Astrocyte (in vitro differentiated cells and primary cell): ENCODE measurements around the gene NKAIN2. TPM values are rescaled to one million over a fixed set of nuclear protein-coding genes. Genes with fewer than 3 reads are reported as not detected.

ENCODE experiments used
- DNase-seq: peaks from one replicate; pipeline ENCODE4 v3.0.0-alpha.2; 2010; ENCODE audit warnings: low read depth
- FAIRE-seq: peaks from 2 replicates; lab custom pipeline; 2011; peaks lifted over from hg19 to GRCh38; lab: Jason Lieb, UNC
- H2AFZ ChIP-seq: 2 replicates; pipeline ENCODE4 v1.6.0; 2012; ENCODE audit warnings: low read depth, low read length, inconsistent platforms
- H3K27ac ChIP-seq: 2 replicates; pipeline ENCODE4 v1.5.1; 2011; ENCODE audit warnings: low read depth, low read length, inconsistent platforms
- H3K27me3 ChIP-seq: 2 replicates; pipeline ENCODE4 v1.6.0; 2011; ENCODE audit warnings: low read length, inconsistent platforms; ENCODE audit not compliant: insufficient read depth
- H3K36me3 ChIP-seq: 2 replicates; pipeline ENCODE4 v1.5.1; 2011; ENCODE audit warnings: low read length, inconsistent platforms; ENCODE audit not compliant: insufficient read depth
- H3K4me1 ChIP-seq: 2 replicates; pipeline ENCODE4 v1.5.1; 2011; ENCODE audit warnings: low read length, inconsistent platforms; ENCODE audit not compliant: insufficient read depth
- H3K4me2 ChIP-seq: 2 replicates; pipeline ENCODE4 v1.6.0; 2012; ENCODE audit warnings: low read length, inconsistent platforms
- H3K4me3 ChIP-seq: 2 replicates; pipeline ENCODE4 v1.5.1; 2011; ENCODE audit warnings: low read depth, mild to moderate bottlenecking, low read length, inconsistent platforms; ENCODE audit not compliant: insufficient read depth
- H3K79me2 ChIP-seq: 2 replicates; pipeline ENCODE4 v1.6.0; 2012; ENCODE audit warnings: mild to moderate bottlenecking, low read length, inconsistent platforms; ENCODE audit not compliant: insufficient read depth
- H3K9ac ChIP-seq: 2 replicates; pipeline ENCODE4 v1.6.0; 2012; ENCODE audit warnings: mild to moderate bottlenecking, low read length, inconsistent platforms
- H3K9me3 ChIP-seq: 2 replicates; pipeline ENCODE4 v1.5.1; 2012; ENCODE audit warnings: low read depth, mild to moderate bottlenecking, low read length, inconsistent platforms; ENCODE audit not compliant: insufficient read depth
- H4K20me1 ChIP-seq: 2 replicates; pipeline ENCODE4 v1.6.0; 2012; ENCODE audit warnings: low read length, inconsistent platforms; ENCODE audit not compliant: insufficient read depth
- H3K27ac Mint-ChIP-seq: one replicate; pipeline ENCODE4 v1.8.0; 2021; ENCODE audit warnings: mild to moderate bottlenecking, mixed read lengths; ENCODE audit not compliant: unreplicated experiment
- H3K27me3 Mint-ChIP-seq: one replicate; pipeline ENCODE4 v1.8.0; 2021; ENCODE audit warnings: low read depth, mixed read lengths; ENCODE audit not compliant: unreplicated experiment
- H3K36me3 Mint-ChIP-seq: one replicate; pipeline ENCODE4 v1.8.0; 2021; ENCODE audit warnings: low read depth, mixed read lengths; ENCODE audit not compliant: unreplicated experiment
- H3K4me1 Mint-ChIP-seq: one replicate; pipeline ENCODE4 v1.8.0; 2021; ENCODE audit warnings: low read depth, mixed read lengths; ENCODE audit not compliant: unreplicated experiment
- H3K4me3 Mint-ChIP-seq: one replicate; pipeline ENCODE4 v1.8.0; 2021; ENCODE audit warnings: mild to moderate bottlenecking, moderate library complexity, mixed read lengths; ENCODE audit not compliant: unreplicated experiment
- H3K9me3 Mint-ChIP-seq: one replicate; pipeline ENCODE4 v1.8.0; 2021; ENCODE audit warnings: mild to moderate bottlenecking, mixed read lengths; ENCODE audit not compliant: unreplicated experiment
- CTCF ChIP-seq: IDR thresholded peaks from 2 replicates; pipeline ENCODE4 v1.5.1; 2011; ENCODE audit warnings: low read depth, mild to moderate bottlenecking, inconsistent platforms, low read length, moderate library complexity; ENCODE audit not compliant: insufficient read depth
- EZH2 ChIP-seq: IDR thresholded peaks from 2 replicates; pipeline ENCODE4 v1.6.1; 2012; ENCODE audit warnings: mild to moderate bottlenecking, low read length, inconsistent platforms; ENCODE audit not compliant: insufficient read depth
- total RNA-seq: library from RNA; stranded (reverse); gene quantifications from 2 replicates; pipeline ENCODE4 v1.2.1, GENCODE V29; 2021

NKAIN2 gene
- total RNA-seq, 1 donor from 2014 or later: 0.07 TPM

DNA sequence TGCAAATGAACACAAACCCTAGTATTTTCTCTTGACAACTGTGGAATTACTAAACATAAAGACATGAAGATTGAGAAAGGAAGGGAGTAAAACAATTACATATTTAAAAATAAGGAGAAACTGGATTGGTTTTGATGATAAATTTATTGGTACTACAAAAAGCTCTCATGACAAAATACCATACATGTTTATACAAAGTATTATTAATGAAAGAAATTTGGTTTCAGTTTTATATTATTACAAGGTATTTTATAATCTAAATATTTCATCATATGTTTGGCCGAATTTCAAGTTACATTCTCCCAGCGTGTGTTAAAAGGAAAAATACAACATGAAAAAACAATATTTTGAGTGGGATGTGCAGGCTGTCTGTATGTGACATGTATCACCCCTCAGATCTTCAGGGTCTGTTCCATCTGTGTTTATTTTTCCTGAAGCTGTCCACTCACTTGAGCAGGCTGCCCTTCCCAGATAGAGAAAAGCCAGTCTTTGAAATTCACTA lies 568.4 kb downstream of the NKAIN2 start:
- FAIRE-seq (no peak), DNase-seq (no peak)
- no peak for TF ChIP-seq EZH2
- TF ChIP-seq CTCF: no peak
- peaks cover 12% of the 10 kb centered on the region for H3K4me1 Mint-ChIP-seq
- Histone ChIP-seq H4K20me1 (no peaks in the 10 kb centered on the region), H3K9ac (no peak overlapping the region), H2AFZ (no peak overlapping the region), H3K27ac (no peak overlapping the region), H3K36me3 (no peaks in the 10 kb centered on the region), H3K79me2 (no peaks in the 10 kb centered on the region), H3K27me3 (no peaks in the 10 kb centered on the region), H3K4me3 (no peak overlapping the region), H3K4me1 (no peaks in the 10 kb centered on the region), H3K4me2 (no peak overlapping the region), H3K9me3 (no peaks in the 10 kb centered on the region)
- peaks cover 7% of the 10 kb centered on the region for H3K27me3 Mint-ChIP-seq
- H3K27ac Mint-ChIP-seq: no peak overlapping the region
- H3K4me3 Mint-ChIP-seq: no peak overlapping the region
- H3K9me3 Mint-ChIP-seq: no peaks in the 10 kb centered on the region
- H3K36me3 Mint-ChIP-seq: no peaks in the 10 kb centered on the region

- peaks cover 7% of the 10 kb centered on the region for H3K27me3 Mint-ChIP-seq
- TF ChIP-seq EZH2: no peak
- Histone ChIP-seq H3K4me2 (no peak overlapping the region), H3K9ac (no peak overlapping the region), H4K20me1 (no peaks in the 10 kb centered on the region), H3K27ac (no peak overlapping the region), H2AFZ (no peak overlapping the region), H3K27me3 (no peaks in the 10 kb centered on the region), H3K9me3 (no peaks in the 10 kb centered on the region), H3K36me3 (no peaks in the 10 kb centered on the region), H3K4me3 (no peak overlapping the region), H3K4me1 (no peaks in the 10 kb centered on the region), H3K79me2 (no peaks in the 10 kb centered on the region)
- no peaks in the 10 kb centered on the region for H3K36me3 Mint-ChIP-seq
- DNase-seq: no peak
- H3K4me1 Mint-ChIP-seq: peaks cover 7% of the 10 kb centered on the region
- H3K27ac Mint-ChIP-seq: no peak overlapping the region
- no peaks in the 10 kb centered on the region for H3K9me3 Mint-ChIP-seq
- FAIRE-seq: no peak
- no peak overlapping the region for H3K4me3 Mint-ChIP-seq
Measured at GRCh38 chr6:124373386-124373785, 569.7 kb downstream of the NKAIN2 start.

DNA sequence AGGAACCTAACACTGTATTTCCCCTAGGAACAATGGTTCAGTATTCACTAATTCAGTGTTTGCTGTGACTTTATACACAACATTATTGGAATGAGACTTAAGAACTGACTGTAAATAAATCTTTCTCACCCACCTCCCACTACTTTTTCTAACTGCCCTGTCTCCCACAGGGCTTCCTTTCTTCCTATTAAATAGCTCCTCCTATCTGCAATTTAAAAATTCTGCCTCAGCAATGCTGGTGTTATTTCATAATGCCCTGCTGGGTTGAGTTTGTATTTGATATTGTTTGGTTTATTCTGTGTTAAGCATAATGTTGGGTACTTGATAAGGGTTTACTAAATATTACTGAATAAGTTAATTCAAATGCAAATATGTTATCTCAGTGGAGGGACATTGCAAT lies 585.5 kb downstream of the NKAIN2 start:
- H3K36me3 Mint-ChIP-seq: no peaks in the 10 kb centered on the region
- Histone ChIP-seq H3K4me2 (no peak overlapping the region), H3K4me3 (no peak overlapping the region), H4K20me1 (no peaks in the 10 kb centered on the region), H3K36me3 (no peaks in the 10 kb centered on the region), H3K4me1 (no peaks in the 10 kb centered on the region), H3K79me2 (no peaks in the 10 kb centered on the region), H3K9ac (no peak overlapping the region), H3K27ac (no peak overlapping the region), H2AFZ (no peak overlapping the region), H3K27me3 (no peaks in the 10 kb centered on the region), H3K9me3 (no peaks in the 10 kb centered on the region)
- no peak for FAIRE-seq
- H3K27me3 Mint-ChIP-seq: no peaks in the 10 kb centered on the region
- H3K27ac Mint-ChIP-seq: no peak overlapping the region
- DNase-seq: no peak
- H3K4me1 Mint-ChIP-seq: no peaks in the 10 kb centered on the region
- no peak overlapping the region for H3K4me3 Mint-ChIP-seq
- TF ChIP-seq EZH2 (no peak), CTCF (no peak)
- H3K9me3 Mint-ChIP-seq: no peaks in the 10 kb centered on the region
